ENCODE data around the gene SLC39A6. TPM values are rescaled to one million over a fixed set of nuclear protein-coding genes. Genes with fewer than 3 reads are reported as not detected.

The SLC39A6 gene
- total and polyA plus RNA-seq, 2 of the 13 experiments (the other 11 are each of a cell fraction or from before 2014, with no cell fraction given): 41.7 to 59.2 TPM

DNA sequence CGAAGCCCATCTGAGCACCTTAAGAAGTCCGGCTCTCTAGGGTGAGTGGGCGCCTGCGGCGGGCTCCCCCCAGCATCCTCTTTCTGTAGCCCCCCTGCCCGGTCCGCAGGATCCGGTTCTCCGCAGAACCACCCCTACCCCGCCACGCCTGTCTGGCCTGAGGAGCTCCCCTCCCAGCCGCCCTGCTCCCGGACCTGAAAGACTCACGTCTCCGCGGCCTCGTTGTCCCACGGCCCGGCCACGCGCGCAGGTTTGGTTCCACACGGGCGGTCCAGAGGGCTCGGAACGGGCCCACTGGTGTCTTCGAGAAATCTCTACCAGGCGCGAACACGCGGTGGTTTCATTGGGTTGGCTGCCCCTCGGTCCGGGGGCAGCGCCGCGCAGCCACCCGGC is 237 bp downstream of the SLC39A6 start:
- in situ Hi-C loops (cut with HindIII; ENCODE audit: extremely low pct_ligation_motif_present, low pct_unique_long_range_greater_than_20kb): no loop called here
- TF ChIP-seq ZNF713 (CRISPR knock-in tag; IDR thresholded peaks at IDR 0.05) (0 out of 2 replicates have a peak, but pooled peaks have one; percentile 1), ZNF598 (CRISPR knock-in tag; IDR thresholded peaks at IDR 0.05; ENCODE audit: borderline replicate concordance) (0 out of 2 replicates have a peak, but pooled peaks have one; percentile 2), FOXC1 (CRISPR knock-in tag; IDR thresholded peaks at IDR 0.05; ENCODE audit: borderline replicate concordance) (no peak), HOXA7 (CRISPR knock-in tag; IDR thresholded peaks at IDR 0.05) (0 out of 2 replicates have a peak, but pooled peaks have one; percentile 29), RAD21 (CRISPR knock-in tag; IDR thresholded peaks at IDR 0.05) (peak; percentile 25; the same call in 1 of the 2 replicates), SMYD3 (CRISPR knock-in tag; IDR thresholded peaks at IDR 0.05) (0 out of 2 replicates have a peak, but pooled peaks have one; percentile 5), ZNF747 (CRISPR knock-in tag; IDR thresholded peaks at IDR 0.05; ENCODE audit: borderline replicate concordance) (peak; percentile 85; the same call in 1 of the 2 replicates), PRMT3 (CRISPR knock-in tag; IDR thresholded peaks at IDR 0.05; ENCODE audit: borderline replicate concordance, low read depth) (peak; percentile 51; the same call in 1 of the 2 replicates), ZNF670 (CRISPR knock-in tag; IDR thresholded peaks at IDR 0.05; ENCODE audit: borderline replicate concordance) (no peak), STAT5B (CRISPR knock-in tag; IDR thresholded peaks at IDR 0.05) (no peak), ZNF564 (CRISPR knock-in tag; IDR thresholded peaks at IDR 0.05) (peak; percentile 15; the same call in 1 of the 2 replicates), EP300 (IDR thresholded peaks at IDR 0.05; ENCODE audit: low read depth in 2 of 2, low read length in 2 of 2) (0 out of 4 replicates have a peak, but pooled peaks of 1 of the 2 experiments have one; percentile 11), EP300 (CRISPR knock-in tag; IDR thresholded peaks at IDR 0.05; ENCODE audit: borderline replicate concordance) (no peak), KDM1A (CRISPR knock-in tag; IDR thresholded peaks at IDR 0.05) (no peak)
- TF ChIP-seq, protein P1, sequence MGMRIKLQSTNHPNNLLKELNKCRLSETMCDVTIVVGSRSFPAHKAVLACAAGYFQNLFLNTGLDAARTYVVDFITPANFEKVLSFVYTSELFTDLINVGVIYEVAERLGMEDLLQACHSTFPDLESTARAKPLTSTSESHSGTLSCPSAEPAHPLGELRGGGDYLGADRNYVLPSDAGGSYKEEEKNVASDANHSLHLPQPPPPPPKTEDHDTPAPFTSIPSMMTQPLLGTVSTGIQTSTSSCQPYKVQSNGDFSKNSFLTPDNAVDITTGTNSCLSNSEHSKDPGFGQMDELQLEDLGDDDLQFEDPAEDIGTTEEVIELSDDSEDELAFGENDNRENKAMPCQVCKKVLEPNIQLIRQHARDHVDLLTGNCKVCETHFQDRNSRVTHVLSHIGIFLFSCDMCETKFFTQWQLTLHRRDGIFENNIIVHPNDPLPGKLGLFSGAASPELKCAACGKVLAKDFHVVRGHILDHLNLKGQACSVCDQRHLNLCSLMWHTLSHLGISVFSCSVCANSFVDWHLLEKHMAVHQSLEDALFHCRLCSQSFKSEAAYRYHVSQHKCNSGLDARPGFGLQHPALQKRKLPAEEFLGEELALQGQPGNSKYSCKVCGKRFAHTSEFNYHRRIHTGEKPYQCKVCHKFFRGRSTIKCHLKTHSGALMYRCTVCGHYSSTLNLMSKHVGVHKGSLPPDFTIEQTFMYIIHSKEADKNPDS (CRISPR knock-in tag; IDR thresholded peaks at IDR 0.05): no peak
- TF ChIP-seq, protein P2, sequence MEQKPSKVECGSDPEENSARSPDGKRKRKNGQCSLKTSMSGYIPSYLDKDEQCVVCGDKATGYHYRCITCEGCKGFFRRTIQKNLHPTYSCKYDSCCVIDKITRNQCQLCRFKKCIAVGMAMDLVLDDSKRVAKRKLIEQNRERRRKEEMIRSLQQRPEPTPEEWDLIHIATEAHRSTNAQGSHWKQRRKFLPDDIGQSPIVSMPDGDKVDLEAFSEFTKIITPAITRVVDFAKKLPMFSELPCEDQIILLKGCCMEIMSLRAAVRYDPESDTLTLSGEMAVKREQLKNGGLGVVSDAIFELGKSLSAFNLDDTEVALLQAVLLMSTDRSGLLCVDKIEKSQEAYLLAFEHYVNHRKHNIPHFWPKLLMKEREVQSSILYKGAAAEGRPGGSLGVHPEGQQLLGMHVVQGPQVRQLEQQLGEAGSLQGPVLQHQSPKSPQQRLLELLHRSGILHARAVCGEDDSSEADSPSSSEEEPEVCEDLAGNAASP (CRISPR knock-in tag; IDR thresholded peaks at IDR 0.05; ENCODE audit: borderline replicate concordance): 0 out of 2 replicates have a peak, but pooled peaks have one; percentile 6
- TF ChIP-seq, protein P3, sequence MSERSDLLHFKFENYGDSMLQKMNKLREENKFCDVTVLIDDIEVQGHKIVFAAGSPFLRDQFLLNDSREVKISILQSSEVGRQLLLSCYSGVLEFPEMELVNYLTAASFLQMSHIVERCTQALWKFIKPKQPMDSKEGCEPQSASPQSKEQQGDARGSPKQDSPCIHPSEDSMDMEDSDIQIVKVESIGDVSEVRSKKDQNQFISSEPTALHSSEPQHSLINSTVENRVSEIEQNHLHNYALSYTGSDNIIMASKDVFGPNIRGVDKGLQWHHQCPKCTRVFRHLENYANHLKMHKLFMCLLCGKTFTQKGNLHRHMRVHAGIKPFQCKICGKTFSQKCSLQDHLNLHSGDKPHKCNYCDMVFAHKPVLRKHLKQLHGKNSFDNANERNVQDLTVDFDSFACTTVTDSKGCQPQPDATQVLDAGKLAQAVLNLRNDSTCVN (CRISPR knock-in tag; IDR thresholded peaks at IDR 0.05; ENCODE audit: borderline replicate concordance): 0 out of 2 replicates have a peak, but pooled peaks have one; percentile 35
- TF ChIP-seq, protein P4, sequence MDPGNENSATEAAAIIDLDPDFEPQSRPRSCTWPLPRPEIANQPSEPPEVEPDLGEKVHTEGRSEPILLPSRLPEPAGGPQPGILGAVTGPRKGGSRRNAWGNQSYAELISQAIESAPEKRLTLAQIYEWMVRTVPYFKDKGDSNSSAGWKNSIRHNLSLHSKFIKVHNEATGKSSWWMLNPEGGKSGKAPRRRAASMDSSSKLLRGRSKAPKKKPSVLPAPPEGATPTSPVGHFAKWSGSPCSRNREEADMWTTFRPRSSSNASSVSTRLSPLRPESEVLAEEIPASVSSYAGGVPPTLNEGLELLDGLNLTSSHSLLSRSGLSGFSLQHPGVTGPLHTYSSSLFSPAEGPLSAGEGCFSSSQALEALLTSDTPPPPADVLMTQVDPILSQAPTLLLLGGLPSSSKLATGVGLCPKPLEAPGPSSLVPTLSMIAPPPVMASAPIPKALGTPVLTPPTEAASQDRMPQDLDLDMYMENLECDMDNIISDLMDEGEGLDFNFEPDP (CRISPR knock-in tag; conservative IDR thresholded peaks at IDR 0.05): peak; percentile 67; the same call in 1 of the 2 replicates

More for the DNA sequence above, 237 bp downstream of the SLC39A6 start:
- intact Hi-C loops (cut with micrococcal nuclease; ENCODE audit: unreplicated experiment): loop anchor here (2.0 kb wide), 1 partner anchor 60 kb away; no protein-coding TSS in a partner anchor
- DNase-seq (ENCODE audit: low spot score) (no peak), FAIRE-seq (no peak), ATAC-seq (no peak)
- WGBS (ENCODE audit: low lambda C conversion rate): 4% methylated on average over 5 of the region's 37 CpGs
- Histone ChIP-seq H3K9me3 (ENCODE audit: low read length) (no peaks in the 10 kb centered on the region), H4K20me1 (ENCODE audit: insufficient read depth, low read length) (peaks cover 29% of the 10 kb centered on the region), H3K27ac (ENCODE audit: extremely low read length, insufficient read depth, low read length) (peak overlapping the region; percentile 98), H3K36me3 (replicated peaks in 1 of 2; ENCODE audit: control insufficient read depth in 1 of 2, insufficient read depth in 2 of 2, low read length in 2 of 2) (peaks cover 0 to 9% of the 10 kb centered on the region in 2 experiments; a peak in 3 of 5 replicates), H2AFZ (ENCODE audit: low read length) (no peak overlapping the region), H3K4me2 (ENCODE audit: low read depth, low read length) (peak overlapping the region; percentile 81), H3K4me1 (ENCODE audit: insufficient read depth, low read length) (peaks cover 50% of the 10 kb centered on the region), H3K79me2 (ENCODE audit: insufficient read depth, low read length) (peaks cover 56% of the 10 kb centered on the region), H3K4me3 (replicated peaks in 1 of 3; ENCODE audit: insufficient read depth in 1 of 3, low read depth in 2 of 3, low read length in 3 of 3) (peak overlapping the region; percentile 83 to 87 (median 87)), H3K9ac (ENCODE audit: insufficient read depth, low read depth, low read length) (peak overlapping the region; percentile 98), H3K27me3 (ENCODE audit: control insufficient read depth in 1 of 2, insufficient read depth in 2 of 2, low read length in 2 of 2) (no peaks in the 10 kb centered on the region; a peak in 1 of 5 replicates)
- BruUV-seq (replicated peaks): no TSS peak
- ChIA-PET POLR2A (interaction anchor here (0.8 to 4.7 kb wide), 7 partner anchors 11 to 127 kb away, joined by 3 to 42 read pairs (median 4); partner anchors contain the start of gene MOCOS), CTCF (ENCODE audit: low intra/inter-chr PET ratio, low total read pairs) (no interaction called here)
